ENCODE measurements around the gene SNRNP70.

SNRNP70 gene

GRCh38 chr19:49064029-49064629 lies 21.1 kb upstream of the SNRNP70 start:
- TF ChIP-seq CTCF (IDR thresholded peaks at IDR 0.05; ENCODE audit: low read depth, low read length, missing control alignments), result no peak
- no peak for DNase-seq (ENCODE audit: extremely low read depth, low read depth)
- no peak overlapping the region for H3K4me3 ChIP-seq (replicated peaks; ENCODE audit: low read depth, low read length)

- no peak within 1 kb of the TSS for H3K4me3 ChIP-seq (replicated peaks; ENCODE audit: low read depth, low read length)
- no peak for DNase-seq (ENCODE audit: extremely low read depth, low read depth)
- no peak for TF ChIP-seq CTCF (IDR thresholded peaks at IDR 0.05; ENCODE audit: low read depth, low read length, missing control alignments)
These were observed 20.3 kb upstream of the SNRNP70 start, which contains the start of gene NTF4 for GRCh38 chr19:49064768-49065611. Gene NTF4, minus strand, starts transcription at chr19:49064818. Its CDS starts 2,821 bp downstream, at chr19:49061997.

DNA sequence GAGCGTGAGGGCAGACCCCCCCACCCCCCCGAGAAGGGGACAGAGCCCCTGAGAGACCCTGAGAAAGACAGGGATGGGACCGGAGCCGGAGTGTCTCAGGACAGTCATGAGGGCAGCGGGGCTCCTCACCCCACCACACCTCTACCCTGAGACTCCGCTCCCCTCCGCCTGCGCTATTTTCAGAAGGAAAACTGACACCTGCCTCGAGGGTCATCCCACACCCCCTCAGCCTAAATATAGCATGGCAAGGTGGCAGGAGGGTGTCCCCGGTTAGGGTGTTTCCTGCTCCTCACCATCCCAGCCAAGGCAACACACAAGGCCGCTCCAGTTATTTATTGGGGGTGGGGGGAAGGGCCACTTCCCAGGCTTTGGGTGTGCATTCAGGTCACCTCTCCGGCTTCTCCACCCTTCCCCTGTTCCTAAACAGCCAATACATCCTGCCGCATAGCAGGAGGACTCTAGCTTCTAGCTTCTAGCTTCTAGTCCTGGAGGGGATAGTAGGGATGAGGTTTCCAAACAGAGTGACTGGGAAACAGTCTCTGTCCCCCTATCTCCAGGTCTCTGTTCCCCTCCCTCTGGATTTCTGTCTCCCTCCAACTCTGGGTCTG lies 19.2 kb upstream of the SNRNP70 start:
- DNase-seq (ENCODE audit: extremely low read depth, low read depth), result no peak
- H3K4me3 ChIP-seq (replicated peaks; ENCODE audit: low read depth, low read length), result no peak overlapping the region
- no peak for TF ChIP-seq CTCF (IDR thresholded peaks at IDR 0.05; ENCODE audit: low read depth, low read length, missing control alignments)

DNA sequence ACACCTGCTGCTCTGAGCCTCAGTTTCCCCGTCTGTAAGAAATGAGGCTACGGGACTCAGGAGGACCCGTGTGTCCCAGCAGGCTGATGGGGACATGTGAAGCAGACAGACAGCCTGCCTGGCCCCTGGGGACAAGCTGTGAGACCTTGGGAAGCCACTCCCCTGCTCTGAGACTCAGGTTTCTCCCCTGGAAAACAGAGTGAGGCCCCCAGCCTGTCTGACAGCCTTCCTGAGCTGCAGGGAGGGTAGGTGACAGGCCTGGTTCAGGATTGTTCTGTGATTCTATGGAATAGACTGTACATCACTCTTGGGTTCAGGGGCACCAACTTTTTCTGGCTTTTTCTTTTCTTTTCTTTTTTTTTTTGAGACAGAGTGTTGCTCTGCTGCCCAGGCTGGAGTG lies 17.7 kb upstream of the SNRNP70 start:
- no peak for TF ChIP-seq CTCF (IDR thresholded peaks at IDR 0.05; ENCODE audit: low read depth, low read length, missing control alignments)
- no peak for DNase-seq (ENCODE audit: extremely low read depth, low read depth)
- no peak overlapping the region for H3K4me3 ChIP-seq (replicated peaks; ENCODE audit: low read depth, low read length)

DNA sequence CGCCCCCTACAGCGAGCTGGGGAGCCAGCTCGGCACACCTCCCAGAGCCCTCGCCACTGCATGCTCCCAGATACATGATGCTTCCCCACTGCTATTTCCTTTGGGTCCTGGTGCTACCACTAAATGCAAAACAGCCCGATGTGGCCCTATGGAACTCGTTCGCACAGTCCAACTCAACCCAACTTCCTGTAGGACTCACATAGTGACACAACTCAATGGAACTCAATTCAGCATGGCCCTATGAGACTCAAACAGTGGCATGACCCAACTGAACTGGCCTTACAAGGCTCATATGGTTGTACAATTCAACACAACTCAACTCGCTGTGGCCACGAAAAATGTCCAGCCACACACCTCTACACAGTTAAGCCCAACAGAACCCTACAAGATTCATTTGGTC lies 16.2 kb upstream of the SNRNP70 start:
- DNase-seq (ENCODE audit: extremely low read depth, low read depth), result no peak
- TF ChIP-seq CTCF (IDR thresholded peaks at IDR 0.05; ENCODE audit: low read depth, low read length, missing control alignments), result no peak
- H3K4me3 ChIP-seq (replicated peaks; ENCODE audit: low read depth, low read length), result no peak overlapping the region

- no peak overlapping the region for H3K4me3 ChIP-seq (replicated peaks; ENCODE audit: low read depth, low read length)
- no peak for TF ChIP-seq CTCF (IDR thresholded peaks at IDR 0.05; ENCODE audit: low read depth, low read length, missing control alignments)
- DNase-seq (ENCODE audit: extremely low read depth, low read depth), result no peak
These were observed 14.8 kb upstream of the SNRNP70 start for GRCh38 chr19:49070416-49070815.

Data from HFF-Myc (cell line).